Measurements from ENCODE around the gene MAPK12. TPM values are rescaled to one million over a fixed set of nuclear protein-coding genes. Genes with fewer than 3 reads are reported as not detected.

Gene MAPK12
- total RNA-seq, 1 donor from 2014 or later: 2.6 TPM

DNA sequence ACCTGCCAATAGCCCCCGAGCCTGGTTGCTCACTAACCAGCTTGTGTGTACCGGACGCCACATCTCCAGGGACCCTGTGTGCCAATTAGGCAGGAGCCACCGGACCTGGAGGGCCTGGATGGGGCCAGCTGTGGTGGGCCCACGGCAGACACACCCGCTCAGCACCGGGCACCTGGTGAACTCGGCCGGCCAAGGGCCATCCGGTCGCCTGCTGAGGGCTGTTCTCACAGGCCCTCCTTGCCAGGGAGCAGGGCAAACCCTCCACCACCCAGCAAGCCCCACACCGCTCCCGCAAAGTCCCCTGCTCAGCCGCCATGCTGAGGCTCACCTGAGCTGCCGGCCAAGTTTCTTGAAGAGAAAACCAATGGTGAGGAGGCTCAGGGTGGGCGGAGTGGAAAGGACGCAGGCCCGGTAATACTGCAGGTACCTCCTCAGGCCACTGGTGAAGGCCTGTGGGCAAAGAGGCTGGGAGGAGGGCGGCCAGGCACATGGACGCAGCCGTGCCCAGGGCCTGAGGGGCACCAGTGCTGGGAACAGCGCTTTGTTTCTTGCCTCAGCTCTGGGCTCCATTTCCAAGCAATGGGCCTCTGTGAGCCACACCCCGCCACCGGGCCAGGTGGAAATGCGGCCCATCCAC is 33.8 kb downstream of the MAPK12 start:
- peak; percentile 4 for ATAC-seq

GRCh38 chr22:50226875-50227165 is 34.7 kb downstream of the MAPK12 start:
- ATAC-seq: no peak

GRCh38 chr22:50226063-50226874 is 35.2 kb downstream of the MAPK12 start:
- peak; percentile 12 for ATAC-seq

GRCh38 chr22:50225200-50225969 is 36.1 kb downstream of the MAPK12 start:
- ATAC-seq: no peak

GRCh38 chr22:50224071-50224470 is 37.4 kb downstream of the MAPK12 start:
- ATAC-seq: no peak

DNA sequence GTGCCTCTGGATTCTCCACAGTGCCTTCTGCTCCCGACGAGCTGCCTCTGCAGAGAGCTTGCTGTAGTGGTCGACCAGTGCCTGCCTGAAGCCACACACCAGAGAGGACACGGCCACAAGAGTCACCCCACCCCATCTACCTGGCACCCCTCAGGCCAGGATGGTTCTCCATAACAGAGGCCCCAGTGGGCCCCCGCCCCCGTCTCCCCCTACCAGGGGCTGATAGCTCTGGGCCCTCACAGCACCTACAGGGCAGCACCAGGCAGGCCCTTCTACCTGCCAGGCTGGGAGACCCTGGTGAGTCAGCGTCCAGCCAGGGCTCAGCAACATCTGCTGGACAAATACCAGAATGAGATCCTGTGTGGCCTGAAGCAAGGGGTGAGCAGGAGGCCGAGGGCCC is 39.0 kb downstream of the MAPK12 start:
- ATAC-seq: no peak

DNA sequence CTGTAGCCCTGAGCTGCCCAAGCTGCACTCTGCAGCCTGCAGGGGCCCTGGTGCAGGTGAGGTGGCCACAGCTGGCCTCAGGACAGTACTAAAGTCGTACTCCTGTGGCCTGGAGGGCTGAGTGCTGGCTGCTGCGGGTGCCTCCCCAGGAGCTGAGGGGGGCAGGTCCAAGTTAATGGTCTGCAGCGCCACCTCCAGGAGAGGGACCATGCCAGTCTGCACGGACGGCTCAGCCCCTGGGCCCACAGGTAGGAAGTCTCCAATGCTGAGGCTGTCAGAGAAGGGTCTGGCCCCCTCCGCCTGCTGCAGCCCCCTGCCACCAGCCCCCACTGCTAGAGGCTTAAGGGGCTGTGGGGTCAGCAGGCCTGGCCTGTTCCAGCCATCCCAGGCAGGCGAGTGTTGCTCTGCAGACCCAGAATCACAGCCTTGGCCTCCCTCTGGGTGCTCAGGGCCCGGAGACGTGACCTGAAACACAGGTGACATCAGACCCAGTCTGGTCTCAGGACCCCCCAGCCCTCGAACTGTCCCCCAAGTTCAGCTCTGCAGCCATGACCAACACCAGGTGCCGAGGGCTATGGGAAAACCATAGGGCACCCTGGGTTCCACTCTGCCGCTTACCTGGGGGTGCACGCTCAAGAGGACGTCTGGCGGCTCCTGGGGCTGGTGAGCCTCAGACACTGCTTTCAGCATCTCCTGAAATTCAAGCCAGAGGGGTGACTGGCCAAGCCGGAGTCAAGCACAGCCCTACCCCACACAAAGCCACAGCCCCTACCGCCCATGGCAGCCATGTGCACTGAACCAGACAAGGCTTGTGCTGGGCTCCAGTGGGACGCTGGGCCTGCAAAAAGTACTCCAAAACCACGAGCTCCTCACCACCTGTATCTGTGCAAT is 39.8 kb downstream of the MAPK12 start:
- no peak for ATAC-seq

GRCh38 chr22:50220603-50221409 is 40.7 kb downstream of the MAPK12 start:
- ATAC-seq: no peak

GRCh38 chr22:50219800-50220602 is 41.5 kb downstream of the MAPK12 start:
- ATAC-seq: no peak

DNA sequence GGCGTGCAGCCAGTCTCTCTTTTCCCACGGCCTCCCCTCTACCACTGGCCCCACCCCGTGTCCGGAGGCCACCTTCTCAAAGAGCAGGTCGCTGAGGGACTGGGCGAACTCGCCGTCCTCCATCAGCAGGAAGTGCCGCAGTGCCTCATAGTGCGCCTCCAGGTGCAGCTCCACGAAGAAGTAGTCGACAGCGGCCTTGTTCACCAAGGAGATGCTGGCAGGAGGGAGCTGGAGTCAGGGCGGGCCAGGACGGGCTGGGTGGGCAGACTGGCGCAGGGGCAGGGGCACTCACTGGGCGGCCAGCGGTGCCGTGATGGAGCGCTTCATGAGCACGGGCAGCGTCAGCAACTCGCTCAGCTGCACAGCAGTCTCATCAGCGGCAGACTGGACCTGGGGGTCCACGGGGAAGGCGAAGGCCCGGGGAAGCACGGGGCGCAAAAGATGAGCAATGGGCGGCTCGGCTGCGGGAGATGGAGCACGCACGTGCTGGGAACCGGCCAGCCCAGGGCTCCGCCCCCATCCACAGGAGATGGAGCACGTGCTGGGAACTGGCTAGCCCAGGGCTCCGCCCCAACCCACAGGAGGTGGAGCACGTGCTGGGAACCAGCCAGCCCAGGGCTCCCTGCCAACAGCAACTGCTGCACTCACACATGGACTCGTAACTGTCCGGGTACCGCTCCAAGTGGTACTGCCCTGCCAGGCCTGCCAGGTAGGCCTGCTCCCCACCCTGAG is 42.3 kb downstream of the MAPK12 start:
- peak; percentile 77 for ATAC-seq

GRCh38 chr22:50218153-50218995 is 43.1 kb downstream of the MAPK12 start:
- ATAC-seq: peak; percentile 4

DNA sequence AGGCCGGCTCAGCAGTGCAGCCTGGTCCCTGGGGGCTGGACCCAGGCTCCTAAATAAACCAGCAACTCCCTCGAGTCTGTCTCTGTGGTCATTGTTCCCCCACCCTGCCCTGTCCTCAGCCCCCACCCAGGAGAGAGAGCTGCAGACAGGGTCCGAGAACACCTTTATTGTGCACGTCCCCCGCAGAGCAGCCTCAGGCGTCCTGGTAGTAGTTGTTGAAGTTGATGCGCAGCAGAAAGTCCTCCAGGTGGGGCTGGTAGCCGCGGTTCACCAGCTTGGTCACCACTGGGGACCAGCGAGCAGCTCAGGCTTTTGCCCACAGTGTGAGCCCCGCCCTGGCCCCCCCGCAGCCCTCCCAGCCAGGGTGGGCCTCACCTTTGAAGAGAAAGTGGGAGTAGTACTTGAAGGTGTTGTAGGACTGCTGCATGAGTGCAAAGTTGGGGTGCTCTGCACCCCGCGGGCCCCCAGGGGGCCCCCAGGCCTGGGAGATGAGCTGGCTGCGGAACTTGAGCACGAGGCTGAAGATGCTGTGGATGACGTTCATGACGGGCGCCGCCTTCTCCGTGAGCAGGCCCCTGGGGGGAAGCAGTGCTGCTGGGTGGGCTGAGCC is 43.8 kb downstream of the MAPK12 start:
- ATAC-seq: no peak

- no peak for ATAC-seq
These were observed 44.6 kb downstream of the MAPK12 start for GRCh38 chr22:50216684-50217520.

- no peak for ATAC-seq
These were observed 45.3 kb downstream of the MAPK12 start for GRCh38 chr22:50216055-50216683.

DNA sequence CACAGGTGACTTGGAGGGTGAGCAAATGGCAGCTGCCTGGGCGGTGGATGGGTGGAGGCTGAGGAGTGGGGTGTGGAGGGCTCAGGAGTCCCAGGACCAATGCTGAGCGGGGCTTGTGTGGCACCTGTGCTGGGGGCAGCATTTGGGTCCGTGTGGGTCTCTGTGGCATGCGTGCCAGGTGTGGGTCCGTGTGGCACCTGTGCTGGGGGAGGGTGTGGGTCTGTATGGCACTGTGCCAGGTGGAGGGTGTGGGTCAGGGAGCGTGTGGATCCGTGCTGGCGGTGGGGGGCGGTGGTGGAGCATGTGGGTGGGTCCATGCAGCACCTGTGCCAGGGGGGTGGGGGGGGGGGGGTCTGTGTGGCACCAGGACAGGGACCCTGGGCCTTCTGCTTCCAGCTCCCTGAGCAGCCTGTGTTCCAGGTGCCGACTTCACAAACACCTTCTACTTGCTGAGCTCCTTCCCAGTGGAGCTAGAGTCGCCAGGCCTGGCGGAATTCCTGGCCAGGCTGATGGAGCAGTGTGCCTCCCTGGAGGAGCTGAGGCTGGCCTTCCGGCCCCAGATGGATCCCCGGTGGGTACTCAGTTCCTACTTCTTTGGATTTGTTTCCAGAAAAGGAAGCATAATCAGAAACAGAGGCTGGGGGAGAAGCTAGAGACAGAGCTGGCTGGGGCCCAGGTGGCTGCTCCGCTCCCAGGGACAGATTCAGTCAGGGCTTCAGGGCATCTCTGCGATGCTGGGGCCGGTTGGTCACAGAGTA is 46.0 kb downstream of the MAPK12 start:
- no peak for ATAC-seq

- ATAC-seq: no peak
These were observed 48.2 kb downstream of the MAPK12 start for GRCh38 chr22:50213263-50213662.
